SK-N-SH (cell line): ENCODE results near the gene EHD1. TPM values are rescaled to one million over a fixed set of nuclear protein-coding genes. Genes with fewer than 3 reads are reported as not detected.

Experiments
- CTCF ChIA-PET: fragments of 300-600, 350-600 bp; formaldehyde crosslinking; extraction: SDS; loops from one replicate; lab custom pipeline; 2021; lab: Yijun Ruan, JAX
- POLR2A ChIA-PET: fragments of 350-600 bp; sonication (Branson Sonifier 250); formaldehyde crosslinking; extraction: SDS; loops from one replicate; lab custom pipeline; 2020; ENCODE audit warnings: antibody characterized with exemption, inconsistent platforms; lab: Yijun Ruan, JAX
- DNase-seq: peaks from one replicate; pipeline ENCODE4 v3.0.0; 2012
- H2AFZ ChIP-seq: fragments of 200-600 bp; sonication (generic); 2 replicates; pipeline ENCODE4 v1.8.1; 2016; ENCODE audit warnings: antibody characterized with exemption, mild to moderate bottlenecking, low read depth
- H3F3A ChIP-seq: fragments of 200-600 bp; sonication (generic); replicated peaks from 2 replicates; pipeline ENCODE3; 2016; ENCODE audit warnings: antibody characterized with exemption, mild to moderate bottlenecking; ENCODE audit not compliant: insufficient read depth
- H3K27ac ChIP-seq, 2 experiments: fragments of 200-500 bp in 1 of 2; fragments of 200-600 bp in 1 of 2; sonication (Bioruptor generic) in 1 of 2; sonication (generic), shearing (Covaris generic) in 1 of 2; 2 replicates each; pipeline versions ENCODE4 v1.5.1 to v1.6.1; 2014 to 2016; ENCODE audit warnings: low read depth in 2 of 2, inconsistent platforms in 1 of 2, low read length in 1 of 2, mild to moderate bottlenecking in 1 of 2, mixed read lengths in 1 of 2
- H3K27me3 ChIP-seq: fragments of 200-600 bp; sonication (generic), shearing (Covaris generic); 2 replicates; pipeline ENCODE4 v1.6.1; 2016; ENCODE audit warnings: mixed run types; ENCODE audit not compliant: insufficient read depth
- H3K36me3 ChIP-seq, 2 experiments: fragments of 200-500 bp in 1 of 2; fragments of 200-600 bp in 1 of 2; sonication (Bioruptor generic) in 1 of 2; sonication (generic) in 1 of 2; replicated peaks in 1 of 2; 2 replicates each; pipeline versions ENCODE3 to v1.5.1; 2014 to 2016; ENCODE audit warnings: low read length in 1 of 2, mild to moderate bottlenecking in 1 of 2; ENCODE audit not compliant: insufficient read depth in 2 of 2, control insufficient read depth in 1 of 2
- H3K4me1 ChIP-seq, 2 experiments: fragments of 200-500 bp in 1 of 2; fragments of 200-600 bp in 1 of 2; sonication (Bioruptor generic) in 1 of 2; sonication (generic), shearing (Covaris generic) in 1 of 2; 2 replicates each; pipeline versions ENCODE4 v1.5.1 to v1.6.1; 2014 to 2016; ENCODE audit warnings: low read depth in 1 of 2, low read length in 1 of 2, mixed run types in 1 of 2; ENCODE audit not compliant: insufficient read depth in 2 of 2, control insufficient read depth in 1 of 2
- H3K4me2 ChIP-seq: fragments of 200-600 bp; sonication (generic), shearing (Covaris generic); 2 replicates; pipeline ENCODE4 v1.6.1; 2017; ENCODE audit warnings: mixed run types
- H3K4me3 ChIP-seq, 2 experiments: fragments of 200-500 bp in 1 of 2; fragments of 200-600 bp in 1 of 2; sonication (Bioruptor generic) in 1 of 2; sonication (generic), shearing (Covaris generic) in 1 of 2; 2 replicates each; pipeline versions ENCODE4 v1.5.1 to v1.8.1; 2014 to 2016; ENCODE audit warnings: low read depth in 2 of 2, inconsistent platforms in 1 of 2, low read length in 1 of 2, mild to moderate bottlenecking in 1 of 2, mixed read lengths in 1 of 2, moderate library complexity in 1 of 2
- H3K79me2 ChIP-seq: fragments of 200-600 bp; sonication (generic); 2 replicates; pipeline ENCODE4 v1.8.1; 2017; ENCODE audit warnings: mild to moderate bottlenecking; ENCODE audit not compliant: insufficient read depth
- H3K9ac ChIP-seq: fragments of 200-600 bp; sonication (generic); 2 replicates; pipeline ENCODE4 v1.6.1; 2017; ENCODE audit warnings: mixed run types
- H3K9me2 ChIP-seq: fragments of 200-600 bp; sonication (generic); 2 replicates; pipeline ENCODE4 v1.6.1; 2017; ENCODE audit warnings: mixed run types
- H3K9me3 ChIP-seq: fragments of 200-600 bp; sonication (generic); 2 replicates; pipeline ENCODE4 v1.6.1; 2017; ENCODE audit warnings: mixed run types, mild to moderate bottlenecking, moderate library complexity
- H4K20me1 ChIP-seq: fragments of 200-600 bp; sonication (generic); 2 replicates; pipeline ENCODE4 v1.6.1; 2017; ENCODE audit warnings: mild to moderate bottlenecking, mixed run types; ENCODE audit not compliant: insufficient read depth
- ELF1 ChIP-seq: IDR thresholded peaks from 2 replicates; pipeline ENCODE4 v1.4.0; 2012
- EP300 ChIP-seq, 2 experiments: IDR thresholded peaks; 2 replicates each; pipeline versions ENCODE4 v1.4.0 to v1.6.1; 2012; ENCODE audit warnings: borderline replicate concordance in 1 of 2, low read depth in 1 of 2, low read length in 1 of 2
- EZH2phosphoT487 ChIP-seq: fragments of 200-600 bp; sonication (generic); IDR thresholded peaks from 2 replicates; pipeline ENCODE4 v1.6.1; 2017; ENCODE audit warnings: low read depth, mixed run types, mild to moderate bottlenecking, antibody characterized with exemption, moderate library complexity, borderline replicate concordance
- GATA2 ChIP-seq: sonication (generic); formaldehyde crosslinking; IDR thresholded peaks from 2 replicates; pipeline ENCODE4 v1.5.0; 2020; ENCODE audit warnings: mild to moderate bottlenecking, missing genetic modification reagents
- RCOR1 ChIP-seq: fragments of 150-350 bp; IDR thresholded peaks from 2 replicates; pipeline ENCODE4 v1.6.1; 2017; ENCODE audit warnings: antibody characterized with exemption, low read length
- RXRA ChIP-seq: IDR thresholded peaks from 2 replicates; pipeline ENCODE4 v1.4.0; 2012; ENCODE audit warnings: low read depth, mild to moderate bottlenecking, borderline replicate concordance
- SIN3A ChIP-seq: IDR thresholded peaks from 2 replicates; pipeline ENCODE4 v1.6.1; 2012; ENCODE audit warnings: low read depth, mild to moderate bottlenecking, low read length, moderate library complexity, borderline replicate concordance
- TEAD4 ChIP-seq: IDR thresholded peaks from 2 replicates; pipeline ENCODE4 v1.4.0; 2012; ENCODE audit warnings: mild to moderate bottlenecking, borderline replicate concordance; ENCODE audit not compliant: insufficient read depth
- WGBS: methylation state at CpG from one replicate; pipeline ENCODE4 v1.1.6; 2017; ENCODE audit warnings: low lambda C conversion rate; 5-methylcytosine and 5-hydroxymethylcytosine counted together
- polyA plus RNA-seq, 3 experiments: library from polyadenylated mRNA; depleted of rRNA; stranded (reverse); fragments of >200 nt; gene quantifications; 2 replicates each; pipeline ENCODE4 v1.2.3, GENCODE V29; 2012

The EHD1 gene
- polyA plus RNA-seq, 1 of the 3 experiments (the other 2 are of a cell fraction), result 93.3 TPM

- H4K20me1 ChIP-seq, result no peaks in the 10 kb centered on the region
- POLR2A ChIA-PET, result no interaction called here
- DNase-seq, result no peak
Measured at GRCh38 chr11:64850979-64851567, 27.3 kb downstream of the EHD1 start.

GRCh38 chr11:64849598-64850356, 28.6 kb downstream of the EHD1 start:
- no peaks in the 10 kb centered on the region for H3K9me3 ChIP-seq
- no peak for TF ChIP-seq SIN3A
- TF ChIP-seq GATA2 (CRISPR knock-in tag), result no peak
- no peak for TF ChIP-seq EP300 (IDR thresholded peaks at IDR 0.05; ENCODE audit: borderline replicate concordance in 1 of 2, low read depth in 1 of 2, low read length in 1 of 2)
- no peak for TF ChIP-seq TEAD4
- TF ChIP-seq RCOR1, result no peak
- POLR2A ChIA-PET, result no interaction called here
- no peak overlapping the region for H2AFZ ChIP-seq
- peaks cover 3 to 9% of the 10 kb centered on the region in 2 experiments; a peak in 3 of 4 replicates for H3K4me1 ChIP-seq
- CTCF ChIA-PET, result interaction anchor here (1.1 to 12.8 kb wide), 10 partner anchors 9 to 261 kb away, joined by 3 to 530 read pairs (median 5); partner anchors contain the start of genes ARL2 and EHD1
- H3K36me3 ChIP-seq, result peaks cover 7 to 11% of the 10 kb centered on the region in 2 experiments
- no peak overlapping the region for H3K9ac ChIP-seq
- no peak overlapping the region for H3K4me2 ChIP-seq
- no peaks in the 10 kb centered on the region for H3K27me3 ChIP-seq
- H3K79me2 ChIP-seq, result no peaks in the 10 kb centered on the region; the same call in 1 of the 2 replicates
- H3F3A ChIP-seq, result peaks cover 15% of the 10 kb centered on the region
- H4K20me1 ChIP-seq, result no peaks in the 10 kb centered on the region
- WGBS, result 96% methylated on average over 14 of the region's 19 CpGs
- no peak for DNase-seq
- no peaks in the 10 kb centered on the region for H3K9me2 ChIP-seq
- no peak overlapping the region for H3K27ac ChIP-seq
- no peak overlapping the region for H3K4me3 ChIP-seq

More at GRCh38 chr11:64850979-64851567, 27.3 kb downstream of the EHD1 start:
- no peak overlapping the region for H3K9ac ChIP-seq
- peaks cover 2% of the 10 kb centered on the region; the same call in 1 of the 2 replicates for H3K79me2 ChIP-seq
- TF ChIP-seq RXRA (no peak), EZH2phosphoT487 (no peak), ELF1 (no peak), RCOR1 (no peak)
- no peaks in the 10 kb centered on the region for H3K9me2 ChIP-seq
- H3K4me1 ChIP-seq, result peaks cover 7 to 18% of the 10 kb centered on the region in 2 experiments; a peak in 3 of 4 replicates
- peaks cover 7 to 11% of the 10 kb centered on the region in 2 experiments for H3K36me3 ChIP-seq
- CTCF ChIA-PET, result interaction anchor here (1.1 to 12.8 kb wide), 5 partner anchors 12 to 163 kb away, joined by 3 to 530 read pairs (median 6); partner anchors contain the start of genes ARL2 and EHD1
- no peaks in the 10 kb centered on the region for H3K27me3 ChIP-seq
- no peak overlapping the region for H2AFZ ChIP-seq
- no peak overlapping the region for H3K4me2 ChIP-seq
- WGBS, result 100% methylated on average over 5 of the region's 13 CpGs
- no peak overlapping the region for H3K27ac ChIP-seq
- no peak overlapping the region for H3K4me3 ChIP-seq
- peaks cover 10% of the 10 kb centered on the region for H3F3A ChIP-seq
- H3K9me3 ChIP-seq, result no peaks in the 10 kb centered on the region
